ENCODE results near the gene ZDHHC11B.

The ZDHHC11B gene

DNA sequence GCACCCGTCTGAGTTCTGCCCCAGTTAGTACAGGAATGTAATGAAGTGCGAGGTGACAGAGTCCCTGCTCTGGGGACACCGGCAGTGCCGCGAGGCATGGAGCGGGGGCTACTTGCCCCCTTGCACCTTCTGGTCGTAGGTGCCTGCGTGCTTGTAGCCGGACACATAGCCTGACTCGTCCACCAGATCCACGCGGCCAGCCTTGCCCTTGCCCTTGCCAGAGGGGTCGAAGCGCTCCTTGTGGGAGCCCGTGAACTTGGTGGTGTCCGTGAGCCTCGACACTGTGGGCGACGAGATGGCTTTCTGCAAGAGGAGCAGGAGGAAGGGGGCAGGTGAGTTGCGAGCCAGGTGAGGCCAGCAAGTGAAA is 119.6 kb downstream of the ZDHHC11B start:
- TF ChIP-seq, protein P1, sequence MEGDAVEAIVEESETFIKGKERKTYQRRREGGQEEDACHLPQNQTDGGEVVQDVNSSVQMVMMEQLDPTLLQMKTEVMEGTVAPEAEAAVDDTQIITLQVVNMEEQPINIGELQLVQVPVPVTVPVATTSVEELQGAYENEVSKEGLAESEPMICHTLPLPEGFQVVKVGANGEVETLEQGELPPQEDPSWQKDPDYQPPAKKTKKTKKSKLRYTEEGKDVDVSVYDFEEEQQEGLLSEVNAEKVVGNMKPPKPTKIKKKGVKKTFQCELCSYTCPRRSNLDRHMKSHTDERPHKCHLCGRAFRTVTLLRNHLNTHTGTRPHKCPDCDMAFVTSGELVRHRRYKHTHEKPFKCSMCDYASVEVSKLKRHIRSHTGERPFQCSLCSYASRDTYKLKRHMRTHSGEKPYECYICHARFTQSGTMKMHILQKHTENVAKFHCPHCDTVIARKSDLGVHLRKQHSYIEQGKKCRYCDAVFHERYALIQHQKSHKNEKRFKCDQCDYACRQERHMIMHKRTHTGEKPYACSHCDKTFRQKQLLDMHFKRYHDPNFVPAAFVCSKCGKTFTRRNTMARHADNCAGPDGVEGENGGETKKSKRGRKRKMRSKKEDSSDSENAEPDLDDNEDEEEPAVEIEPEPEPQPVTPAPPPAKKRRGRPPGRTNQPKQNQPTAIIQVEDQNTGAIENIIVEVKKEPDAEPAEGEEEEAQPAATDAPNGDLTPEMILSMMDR (IDR thresholded peaks at IDR 0.05; ENCODE audit: insufficient read depth, low read length, missing control alignments), result no peak

DNA sequence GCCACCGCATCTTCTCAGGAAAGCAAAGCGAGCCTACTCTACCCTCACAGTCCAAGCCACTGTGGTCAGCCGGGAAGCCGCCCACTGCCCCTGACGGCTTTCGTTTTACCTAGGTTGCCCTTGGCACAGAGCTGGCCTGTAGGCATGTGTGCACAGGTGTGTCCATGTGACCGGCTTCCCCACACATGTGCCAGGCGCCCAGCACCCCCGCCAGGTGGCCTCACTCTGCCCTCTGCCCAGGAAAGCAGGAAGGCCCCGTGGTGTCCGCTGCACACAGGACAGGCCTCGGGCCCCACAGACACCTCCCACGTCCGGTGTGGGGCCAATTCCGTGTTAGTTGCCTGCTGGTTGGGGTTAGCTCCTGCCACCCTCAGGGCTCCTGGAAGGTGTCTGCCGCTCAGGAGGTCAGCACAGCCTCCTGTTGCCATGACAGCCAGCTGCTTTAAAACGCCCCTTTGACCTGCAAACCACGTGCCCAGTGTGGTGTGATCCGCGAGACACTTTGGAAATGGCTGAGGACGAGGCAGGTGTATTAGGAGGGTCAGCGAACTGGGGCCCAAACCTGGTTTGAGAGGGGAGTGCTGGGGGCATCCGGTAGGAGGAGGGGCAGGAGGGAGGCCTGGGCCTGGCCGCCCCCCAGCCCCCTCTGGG is 120.1 kb downstream of the ZDHHC11B start:
- H3K4me3 ChIP-seq (ENCODE audit: low read depth, low read length), result no peak overlapping the region
- CTCF ChIA-PET, result no interaction called here
- DNase-seq (ENCODE audit: low read depth, low spot score), result no peak
- TF ChIP-seq, protein P1 (IDR thresholded peaks at IDR 0.05; ENCODE audit: insufficient read depth, low read length, missing control alignments), result no peak
- POLR2A ChIA-PET, result no interaction called here

More for the DNA sequence above, 119.6 kb downstream of the ZDHHC11B start:
- no peak for DNase-seq (ENCODE audit: low read depth, low spot score)
- H3K4me3 ChIP-seq (ENCODE audit: low read depth, low read length), result no peak overlapping the region
- ChIA-PET CTCF (no interaction called here), POLR2A (no interaction called here)

GRCh38 chr5:663436-664342 is 120.8 kb downstream of the ZDHHC11B start:
- DNase-seq (ENCODE audit: low read depth, low spot score), result no peak

DNA sequence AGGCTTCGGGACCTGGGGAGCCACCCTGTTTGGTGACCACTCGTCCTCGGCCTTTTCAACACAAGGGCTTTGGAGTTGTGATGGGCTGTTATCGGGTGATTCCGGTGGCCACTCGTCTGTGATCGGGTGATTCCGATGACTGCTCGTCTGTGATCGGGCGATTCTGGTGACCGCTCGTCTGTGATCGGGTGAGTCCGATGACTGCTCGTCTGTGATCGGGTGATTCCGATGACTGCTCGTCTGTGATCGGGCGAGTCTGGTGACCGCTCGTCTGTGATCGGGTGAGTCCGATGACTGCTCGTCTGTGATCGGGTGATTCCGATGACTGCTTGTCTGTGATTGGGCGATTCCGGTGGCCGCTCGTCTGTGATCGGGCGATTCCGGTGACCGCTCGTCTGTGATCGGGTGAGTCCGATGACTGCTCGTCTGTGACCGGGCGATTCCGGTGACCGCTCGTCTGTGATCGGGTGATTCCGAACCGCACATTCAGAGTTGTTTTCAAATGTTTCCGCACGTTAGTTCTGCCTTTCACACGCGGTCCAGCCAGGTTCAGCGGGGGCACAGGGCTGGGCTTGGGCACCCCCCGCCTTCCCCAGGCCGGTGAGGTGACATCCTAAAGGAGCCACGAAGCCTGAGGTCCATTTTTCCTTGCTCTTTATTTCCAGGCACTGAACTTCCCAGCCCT is 121.6 kb downstream of the ZDHHC11B start:
- ChIA-PET CTCF (interaction anchor here (0.7 kb wide), 1 partner anchor 241 kb away, joined by 4 read pairs; no protein-coding TSS in a partner anchor), POLR2A (no interaction called here)
- no peak overlapping the region for H3K4me3 ChIP-seq (ENCODE audit: low read depth, low read length)
- DNase-seq (ENCODE audit: low read depth, low spot score), result no peak
- TF ChIP-seq, protein P1 (IDR thresholded peaks at IDR 0.05; ENCODE audit: insufficient read depth, low read length, missing control alignments), result no peak

More at GRCh38 chr5:663436-664342, 120.8 kb downstream of the ZDHHC11B start:
- CTCF ChIA-PET, result interaction anchor here (0.7 kb wide), 1 partner anchor 240 kb away, joined by 4 read pairs; no protein-coding TSS in a partner anchor
- POLR2A ChIA-PET, result no interaction called here
- TF ChIP-seq, protein P1 (IDR thresholded peaks at IDR 0.05; ENCODE audit: insufficient read depth, low read length, missing control alignments), result no peak
- no peak overlapping the region for H3K4me3 ChIP-seq (ENCODE audit: low read depth, low read length)

GRCh38 chr5:661891-662750 is 122.4 kb downstream of the ZDHHC11B start:
- POLR2A ChIA-PET, result no interaction called here
- TF ChIP-seq, protein P1 (IDR thresholded peaks at IDR 0.05; ENCODE audit: insufficient read depth, low read length, missing control alignments), result no peak
- CTCF ChIA-PET, result no interaction called here
- DNase-seq (ENCODE audit: low read depth, low spot score), result no peak
- H3K4me3 ChIP-seq (ENCODE audit: low read depth, low read length), result no peak overlapping the region

Data from AG04449 (cell line).